ENCODE results near the gene ARHGAP15. TPM values are rescaled to one million over a fixed set of nuclear protein-coding genes. Genes with fewer than 3 reads are reported as not detected.

The ARHGAP15 gene
- total RNA-seq, 1 experiment from 2014 or later, result 0.41 TPM

DNA sequence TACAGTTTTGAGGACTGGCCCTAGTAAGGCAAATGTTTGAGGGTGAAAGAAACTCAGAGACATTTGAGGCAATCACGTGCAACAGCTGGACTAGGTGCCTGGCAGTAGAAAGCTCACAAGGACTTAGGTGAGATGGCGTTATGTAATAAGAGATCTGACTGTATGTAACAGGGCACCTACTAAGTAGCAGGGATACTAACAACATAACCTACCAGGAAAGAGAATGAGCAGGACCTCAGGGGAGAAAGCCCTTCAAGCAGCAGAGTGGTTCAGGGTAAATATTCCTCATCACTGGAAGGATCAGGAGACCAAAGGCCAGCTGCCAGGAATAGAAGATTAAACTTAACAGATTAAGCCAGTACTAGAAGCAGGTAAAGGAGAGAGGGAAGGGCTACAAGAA lies 53.4 kb downstream of the ARHGAP15 start:
- DNase-seq (ENCODE audit: low read depth, low spot score) (no peak), ATAC-seq (no peak)
- ChIA-PET POLR2A (no interaction called here), CTCF (no interaction called here)
- Histone ChIP-seq H3K36me3 (ENCODE audit: control insufficient read depth, insufficient read depth, low read length) (no peaks in the 10 kb centered on the region), H3K27ac (ENCODE audit: low read length) (no peak overlapping the region), H3K4me1 (ENCODE audit: control insufficient read depth, insufficient read depth, low read length) (no peaks in the 10 kb centered on the region), H3K9me3 (ENCODE audit: control insufficient read depth, insufficient read depth, low read depth, low read length) (no peaks in the 10 kb centered on the region), H3K4me3 (ENCODE audit: low read depth in 2 of 2, low read length in 2 of 2) (no peak overlapping the region), H3K27me3 (ENCODE audit: control insufficient read depth, insufficient read depth, low read length) (no peaks in the 10 kb centered on the region; the same call in 1 of the 2 replicates)
- TF ChIP-seq POLR2AphosphoS5 (IDR thresholded peaks at IDR 0.05; ENCODE audit: low read depth, low read length) (no peak), SIN3A (IDR thresholded peaks at IDR 0.05; ENCODE audit: borderline replicate concordance, insufficient read depth, low read depth, low read length) (no peak), REST (IDR thresholded peaks at IDR 0.05; ENCODE audit: insufficient read depth in 1 of 2, low read depth in 2 of 2, low read length in 1 of 2) (no peak), TCF7L2 (IDR thresholded peaks at IDR 0.05; ENCODE audit: low read depth, low read length) (no peak), CTCF (IDR thresholded peaks at IDR 0.05) (no peak)
- BruUV-seq (replicated peaks), result no TSS peak
- intact Hi-C loops (cut with micrococcal nuclease; ENCODE audit: unreplicated experiment), result no loop called here
- in situ Hi-C loops (cut with HindIII; ENCODE audit: low pct_unique_long_range_greater_than_20kb, low sequenced_read_pairs), result no loop called here

- TF ChIP-seq CTCF (IDR thresholded peaks at IDR 0.05) (no peak), SIN3A (IDR thresholded peaks at IDR 0.05; ENCODE audit: borderline replicate concordance, insufficient read depth, low read depth, low read length) (no peak), TCF7L2 (IDR thresholded peaks at IDR 0.05; ENCODE audit: low read depth, low read length) (no peak), REST (IDR thresholded peaks at IDR 0.05; ENCODE audit: insufficient read depth in 1 of 2, low read depth in 2 of 2, low read length in 1 of 2) (no peak), POLR2AphosphoS5 (IDR thresholded peaks at IDR 0.05; ENCODE audit: low read depth, low read length) (no peak)
Measured at GRCh38 chr2:143183804-143184463, 54.7 kb downstream of the ARHGAP15 start.

More at GRCh38 chr2:143183804-143184463, 54.7 kb downstream of the ARHGAP15 start:
- Histone ChIP-seq H3K27me3 (ENCODE audit: control insufficient read depth, insufficient read depth, low read length) (no peaks in the 10 kb centered on the region; the same call in 1 of the 2 replicates), H3K36me3 (ENCODE audit: control insufficient read depth, insufficient read depth, low read length) (no peaks in the 10 kb centered on the region), H3K4me1 (ENCODE audit: control insufficient read depth, insufficient read depth, low read length) (no peaks in the 10 kb centered on the region), H3K9me3 (ENCODE audit: control insufficient read depth, insufficient read depth, low read depth, low read length) (no peaks in the 10 kb centered on the region), H3K4me3 (ENCODE audit: low read depth in 2 of 2, low read length in 2 of 2) (no peak overlapping the region), H3K27ac (ENCODE audit: low read length) (no peak overlapping the region)
- CTCF ChIA-PET, result no interaction called here
- intact Hi-C loops (cut with micrococcal nuclease; ENCODE audit: unreplicated experiment), result no loop called here
- POLR2A ChIA-PET, result no interaction called here
- DNase-seq (ENCODE audit: low read depth, low spot score) (no peak), ATAC-seq (no peak)
- in situ Hi-C loops (cut with HindIII; ENCODE audit: low pct_unique_long_range_greater_than_20kb, low sequenced_read_pairs), result no loop called here
- no TSS peak for BruUV-seq (replicated peaks)
